GM08714 (cell line): ENCODE measurements around the gene MTA1.

ENCODE experiments used
- H3K4me3 ChIP-seq: fragments of 200-500 bp; sonication (Bioruptor generic); 2 replicates; pipeline ENCODE4 v1.5.1; 2014; ENCODE audit warnings: mild to moderate bottlenecking, low read length, inconsistent platforms
- ZNF274 ChIP-seq: IDR thresholded peaks from 2 replicates; pipeline ENCODE4 v1.6.1; 2012; ENCODE audit warnings: mild to moderate bottlenecking, low read depth, low read length

The MTA1 gene

GRCh38 chr14:105486974-105487448 is 67.4 kb downstream of the MTA1 start:
- no peak for TF ChIP-seq ZNF274
- H3K4me3 ChIP-seq: peak overlapping the region; percentile 53; the same call in 1 of the 2 replicates

- peak overlapping the region; percentile 53; the same call in 1 of the 2 replicates for H3K4me3 ChIP-seq
- TF ChIP-seq ZNF274: no peak
Observed at GRCh38 chr14:105487449-105487985, 67.9 kb downstream of the MTA1 start.

DNA sequence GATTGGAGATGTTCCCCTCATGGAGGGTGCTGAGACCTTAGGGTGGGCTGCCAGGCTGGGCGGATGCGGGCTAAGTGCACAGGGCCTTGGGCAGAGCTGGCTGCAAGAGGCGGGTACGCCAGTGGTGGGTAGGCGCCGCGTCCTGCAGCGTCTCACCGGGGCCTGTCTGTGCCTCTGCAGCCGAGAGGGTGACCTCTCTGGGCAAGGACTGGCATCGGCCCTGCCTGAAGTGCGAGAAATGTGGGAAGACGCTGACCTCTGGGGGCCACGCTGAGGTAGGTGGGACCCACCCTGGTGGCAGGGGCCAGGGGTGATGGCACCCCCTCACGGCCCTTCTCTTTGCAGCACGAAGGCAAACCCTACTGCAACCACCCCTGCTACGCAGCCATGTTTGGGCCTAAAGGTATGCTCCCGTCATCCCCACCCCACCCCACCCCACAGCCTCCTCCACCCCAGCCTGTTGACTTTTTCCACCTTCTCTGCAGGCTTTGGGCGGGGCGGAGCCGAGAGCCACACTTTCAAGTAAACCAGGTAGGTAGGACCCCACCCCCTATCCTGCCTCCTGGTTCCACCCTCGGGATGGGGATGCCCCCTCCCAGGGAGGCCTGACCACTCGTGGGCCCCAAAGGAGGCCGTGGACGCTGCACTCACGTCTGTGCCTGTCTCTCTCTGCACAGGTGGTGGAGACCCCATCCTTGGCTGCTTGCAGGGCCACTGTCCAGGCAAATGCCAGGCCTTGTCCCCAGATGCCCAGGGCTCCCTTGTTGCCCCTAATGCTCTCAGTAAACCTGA is 68.6 kb downstream of the MTA1 start:
- no peak for TF ChIP-seq ZNF274
- peak overlapping the region; percentile 53; the same call in 1 of the 2 replicates for H3K4me3 ChIP-seq

DNA sequence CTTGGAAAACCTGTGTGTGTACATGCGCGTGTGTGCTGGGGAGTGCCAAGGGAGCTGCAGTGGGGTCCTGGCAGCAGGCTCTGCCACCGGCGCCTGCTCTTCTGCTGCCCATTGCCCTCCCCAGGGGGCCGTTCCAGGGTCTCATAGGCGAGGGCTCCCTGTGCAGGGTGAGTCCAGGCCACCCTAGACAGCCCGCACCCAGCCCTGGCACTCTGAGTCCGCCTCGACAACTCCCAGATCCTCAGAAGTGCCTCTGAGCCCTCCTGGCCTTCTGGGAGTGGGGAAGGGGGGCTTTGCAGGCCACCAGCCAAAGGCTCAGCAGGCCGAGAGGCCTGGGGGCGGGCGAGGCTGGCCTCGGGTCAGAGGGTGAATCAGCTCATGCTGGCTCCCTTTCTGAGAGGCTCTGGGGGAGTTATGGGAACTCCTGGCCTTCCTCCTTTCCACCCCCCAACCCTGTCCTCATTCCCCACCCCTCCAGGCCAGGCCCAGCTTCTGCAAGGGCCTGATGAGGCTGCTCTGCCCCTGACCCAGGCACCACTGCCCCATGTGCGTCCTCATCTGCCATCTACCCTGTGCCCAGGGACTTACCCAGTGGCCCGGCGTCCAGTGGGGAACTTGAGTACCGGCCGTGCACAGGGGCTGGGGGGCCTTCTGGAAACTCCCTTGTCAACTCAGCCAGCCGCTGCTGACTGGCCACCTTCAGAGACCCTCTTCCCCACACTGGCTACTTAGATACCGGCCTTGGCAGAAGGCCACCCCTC is 69.3 kb downstream of the MTA1 start:
- H3K4me3 ChIP-seq: no peak overlapping the region; the same call in 1 of the 2 replicates
- TF ChIP-seq ZNF274: no peak

DNA sequence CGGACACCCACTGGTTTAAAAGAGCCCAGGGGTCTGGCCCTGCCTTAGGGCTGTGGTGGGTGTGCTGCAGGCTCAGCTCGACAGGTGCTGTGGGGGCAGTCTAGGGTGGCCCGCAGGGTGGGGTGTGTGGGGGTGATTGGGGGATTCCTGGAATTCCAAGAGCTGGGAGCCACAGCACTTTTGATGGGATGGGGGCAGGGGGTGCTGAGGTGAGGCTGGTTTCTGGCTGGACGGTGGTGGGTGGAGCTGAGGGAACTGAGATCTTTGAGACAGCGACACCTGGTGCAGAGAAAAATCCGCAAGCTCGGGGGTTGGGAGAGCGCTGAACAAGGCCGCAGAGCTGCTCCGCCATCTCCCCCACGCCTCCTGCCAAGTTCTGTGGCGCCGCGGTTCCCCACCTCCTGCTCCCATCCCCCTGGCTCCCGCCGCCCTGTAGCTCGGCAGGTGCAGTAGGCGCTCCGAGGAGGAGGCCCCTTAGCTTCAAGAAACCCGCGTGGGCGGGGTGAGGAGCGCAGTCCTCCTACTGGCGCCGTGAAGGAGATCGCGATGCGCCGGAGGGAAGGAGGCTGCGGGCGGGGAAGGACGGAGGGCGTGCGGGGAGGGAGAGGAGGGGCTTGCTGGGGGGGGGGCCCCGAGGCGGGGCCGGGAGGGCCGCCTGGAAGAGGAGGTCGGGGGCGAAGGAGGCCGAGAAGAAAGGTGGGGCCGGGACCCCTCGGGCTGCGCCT is 70.1 kb downstream of the MTA1 start:
- peak overlapping the region; percentile 76; the same call in 1 of the 2 replicates for H3K4me3 ChIP-seq
- no peak for TF ChIP-seq ZNF274

GRCh38 chr14:105490267-105490571 is 70.6 kb downstream of the MTA1 start:
- TF ChIP-seq ZNF274: no peak
- H3K4me3 ChIP-seq: peak overlapping the region; percentile 76; the same call in 1 of the 2 replicates

DNA sequence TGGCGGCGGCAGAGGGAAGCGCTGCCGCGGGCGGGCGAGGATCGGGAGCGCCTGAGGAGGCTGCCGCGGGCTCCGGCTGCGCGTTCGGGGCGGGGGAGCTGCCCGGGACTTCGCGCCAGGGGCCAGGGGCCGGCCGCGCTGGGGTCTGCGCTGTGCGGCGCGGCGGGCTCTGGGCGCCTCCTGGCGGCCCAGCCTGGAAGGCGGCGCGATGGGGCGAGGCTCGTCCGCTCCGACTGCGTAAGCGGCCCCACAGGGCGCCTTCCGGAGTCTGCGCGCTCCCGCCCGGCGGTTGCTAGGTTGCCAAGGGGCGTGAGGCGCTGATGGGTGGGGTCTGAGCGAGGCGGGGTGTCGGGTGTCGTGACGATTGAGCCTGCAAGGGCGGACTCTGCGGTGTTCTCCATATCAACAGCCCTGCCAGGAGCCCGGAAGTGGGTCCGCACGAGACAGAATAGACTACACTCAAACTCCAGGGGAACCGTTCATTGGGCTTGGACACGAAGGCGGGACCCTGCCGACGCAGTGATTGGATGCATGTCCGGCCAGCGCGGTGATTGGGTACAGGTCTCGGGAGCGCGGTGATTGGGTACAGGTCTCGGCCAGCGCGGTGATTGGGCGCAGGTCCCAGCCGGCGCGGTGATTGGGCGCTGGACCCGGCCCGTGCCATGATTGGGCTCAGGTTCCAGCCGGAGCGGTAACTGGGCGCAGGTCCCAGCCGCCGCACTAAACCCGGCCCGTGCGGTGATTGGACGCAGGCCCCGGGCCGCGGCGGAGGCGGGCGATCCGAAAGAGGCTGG is 71.1 kb downstream of the MTA1 start, which contains the start of gene TEDC1:
Gene TEDC1, plus strand, starts transcription at position 675 of the 794 bp plus-strand sequence. CDS start 130 bp downstream, outside the sequence.
- no peak for TF ChIP-seq ZNF274
- peak within 1 kb of the TSS; percentile 92 for H3K4me3 ChIP-seq

- no peak for TF ChIP-seq ZNF274
- H3K4me3 ChIP-seq: peak overlapping the region; percentile 92
Observed at GRCh38 chr14:105491366-105491973, 71.8 kb downstream of the MTA1 start.

DNA sequence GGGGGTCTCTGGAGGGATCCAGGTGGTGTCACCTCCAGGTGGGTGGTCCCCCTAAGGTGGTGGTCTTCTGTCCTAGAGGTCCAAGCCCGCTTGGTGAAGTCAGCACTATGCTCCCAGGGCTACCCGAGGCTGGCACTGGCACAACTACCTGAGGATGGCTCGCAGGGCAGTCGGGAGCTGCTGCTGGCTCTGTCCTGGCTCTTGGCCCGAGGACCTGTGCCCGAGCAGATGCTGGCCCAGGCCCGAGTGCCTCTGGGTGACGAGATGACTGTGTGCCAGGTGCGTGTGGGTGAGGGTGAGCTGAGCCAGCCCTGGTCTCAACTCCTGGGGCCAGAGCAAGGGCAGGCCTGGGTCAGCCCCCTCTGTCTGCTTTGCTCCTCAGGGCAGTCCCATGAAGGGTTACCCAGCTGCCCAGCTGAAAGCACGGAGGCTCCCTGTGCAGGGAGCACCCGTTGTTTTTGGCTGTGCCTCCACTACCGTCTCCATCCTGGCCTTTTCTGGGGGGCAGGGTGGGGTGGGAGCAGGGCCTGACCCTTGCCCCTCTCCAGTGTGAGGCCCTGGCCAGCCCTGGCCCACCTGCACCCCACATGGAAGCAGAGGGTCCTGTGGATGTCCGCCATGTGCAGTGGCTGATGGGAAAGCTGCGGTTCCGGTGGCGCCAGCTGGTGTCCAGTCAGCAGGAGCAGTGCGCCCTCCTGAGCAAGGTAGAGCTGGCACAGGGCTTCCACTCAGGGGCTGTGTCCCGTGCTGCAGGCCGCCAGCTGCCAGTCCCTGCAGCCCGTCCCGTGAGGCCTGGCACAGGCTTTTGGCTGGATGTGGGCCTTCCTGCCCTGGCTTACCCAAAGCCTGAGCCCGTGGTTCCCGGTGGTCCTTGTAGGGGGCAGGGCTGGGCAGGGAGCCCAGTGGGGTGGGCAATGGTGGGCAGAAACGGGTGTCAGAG is 72.7 kb downstream of the MTA1 start:
- TF ChIP-seq ZNF274: no peak
- peak overlapping the region; percentile 43; the same call in 1 of the 2 replicates for H3K4me3 ChIP-seq

DNA sequence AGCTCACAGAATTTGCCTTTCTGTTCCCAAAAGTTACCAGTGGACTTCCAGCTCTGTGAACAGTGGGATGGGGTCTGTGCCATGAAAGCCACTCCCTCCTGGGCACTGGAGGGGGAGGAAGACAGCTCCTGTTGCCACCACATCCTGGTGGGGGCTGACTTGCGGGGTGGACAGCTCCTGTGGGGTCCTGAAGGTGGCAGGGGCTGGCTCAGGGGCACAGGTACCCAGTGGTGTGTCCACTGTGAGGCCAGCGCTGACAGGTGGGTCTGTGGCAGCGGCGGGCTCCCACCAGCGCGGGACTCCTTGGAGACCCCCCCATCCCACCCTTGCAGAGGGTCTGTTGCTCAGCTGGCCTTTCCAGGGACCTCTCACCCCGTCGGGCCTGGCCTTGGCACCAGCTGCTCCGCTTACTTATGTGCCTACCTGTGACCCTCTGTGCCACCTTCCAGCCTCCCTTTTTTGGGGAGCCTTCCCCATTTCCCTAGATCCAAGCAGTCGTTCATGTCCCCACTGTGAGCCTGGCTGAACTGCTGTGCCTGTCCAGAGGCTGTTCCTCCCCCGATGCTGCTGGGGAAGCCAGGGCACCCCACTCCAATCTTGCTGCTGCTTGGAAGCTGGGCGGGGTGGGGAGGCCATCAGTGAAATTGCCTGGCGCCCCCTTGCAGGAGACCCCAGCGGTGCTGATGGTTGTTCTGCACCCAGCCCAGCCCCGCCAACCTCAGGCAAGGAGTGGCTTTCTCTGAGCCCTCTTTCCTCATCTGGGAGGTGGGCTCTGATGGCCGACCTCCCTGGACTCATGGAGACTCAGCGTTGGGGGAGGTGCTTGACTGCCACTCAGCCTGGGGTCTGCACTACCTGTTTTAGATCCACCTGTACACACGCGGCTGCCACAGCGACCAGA is 73.6 kb downstream of the MTA1 start:
- no peak for TF ChIP-seq ZNF274
- H3K4me3 ChIP-seq: no peak overlapping the region
